Duodenal mucosa (tissue), 2 donors: ENCODE results near the gene WDFY4.

ENCODE experiments used
- H3K27ac ChIP-seq: one replicate; pipeline ENCODE4 v1.7.0; 2013; ENCODE audit warnings: low read depth, low read length
- H3K27me3 ChIP-seq, 2 donors: one replicate each; pipeline ENCODE4 v1.7.0; 2013; ENCODE audit warnings: low read length in 2 of 2, control low read depth in 1 of 2; ENCODE audit not compliant: insufficient read depth in 2 of 2, control insufficient read depth in 1 of 2
- H3K36me3 ChIP-seq, 2 donors: one replicate each; pipeline ENCODE4 v1.7.0; 2013; ENCODE audit warnings: low read length in 2 of 2, control low read depth in 1 of 2; ENCODE audit not compliant: insufficient read depth in 2 of 2, control insufficient read depth in 1 of 2
- H3K4me1 ChIP-seq, 2 donors: one replicate each; pipeline ENCODE4 v1.7.0; 2013; ENCODE audit warnings: low read length in 2 of 2, control low read depth in 1 of 2; ENCODE audit not compliant: insufficient read depth in 2 of 2, control insufficient read depth in 1 of 2
- H3K4me3 ChIP-seq, 2 donors: one replicate each; pipeline ENCODE4 v1.7.0; 2013; ENCODE audit warnings: low read length in 2 of 2, low read depth in 1 of 2
- H3K9ac ChIP-seq, 2 donors: one replicate each; pipeline ENCODE4 v1.7.0; 2013; ENCODE audit warnings: low read length in 2 of 2, low read depth in 1 of 2
- H3K9me3 ChIP-seq, 2 donors: one replicate each; pipeline ENCODE4 v1.7.0; 2013; ENCODE audit warnings: low read length in 2 of 2, control low read depth in 1 of 2; ENCODE audit not compliant: control insufficient read depth in 1 of 2

The WDFY4 gene

GRCh38 chr10:48999346-48999745 is 314.7 kb downstream of the WDFY4 start:
- peaks cover 32 to 36% of the 10 kb centered on the region in 2 donors for H3K4me1 ChIP-seq
- H3K9me3 ChIP-seq: no peaks in the 10 kb centered on the region
- no peak overlapping the region for H3K9ac ChIP-seq
- H3K27ac ChIP-seq: no peak overlapping the region
- H3K36me3 ChIP-seq: no peaks in the 10 kb centered on the region
- H3K27me3 ChIP-seq: no peaks in the 10 kb centered on the region
- H3K4me3 ChIP-seq: no peak overlapping the region

- no peak overlapping the region for H3K4me3 ChIP-seq
- H3K27ac ChIP-seq: no peak overlapping the region
- no peaks in the 10 kb centered on the region for H3K36me3 ChIP-seq
- peaks cover 32 to 36% of the 10 kb centered on the region in 2 donors for H3K4me1 ChIP-seq
- no peaks in the 10 kb centered on the region for H3K9me3 ChIP-seq
- no peak overlapping the region for H3K9ac ChIP-seq
- no peaks in the 10 kb centered on the region for H3K27me3 ChIP-seq
These were observed 316.0 kb downstream of the WDFY4 start for GRCh38 chr10:49000437-49001398.

GRCh38 chr10:49001402-49001801 is 316.7 kb downstream of the WDFY4 start:
- H3K27me3 ChIP-seq: no peaks in the 10 kb centered on the region
- H3K9me3 ChIP-seq: no peaks in the 10 kb centered on the region
- H3K4me3 ChIP-seq: no peak overlapping the region
- H3K4me1 ChIP-seq: peaks cover 32 to 36% of the 10 kb centered on the region in 2 donors
- no peak overlapping the region for H3K27ac ChIP-seq
- H3K9ac ChIP-seq: no peak overlapping the region
- H3K36me3 ChIP-seq: no peaks in the 10 kb centered on the region

- Histone ChIP-seq H3K4me1 (peaks cover 32 to 36% of the 10 kb centered on the region in 2 donors), H3K36me3 (no peaks in the 10 kb centered on the region), H3K27me3 (no peaks in the 10 kb centered on the region), H3K27ac (no peak overlapping the region), H3K9ac (no peak overlapping the region), H3K4me3 (no peak overlapping the region), H3K9me3 (no peaks in the 10 kb centered on the region)
These were observed 317.4 kb downstream of the WDFY4 start for GRCh38 chr10:49001870-49002672.

GRCh38 chr10:49005270-49005669 is 320.6 kb downstream of the WDFY4 start:
- H3K36me3 ChIP-seq: no peaks in the 10 kb centered on the region
- no peaks in the 10 kb centered on the region for H3K9me3 ChIP-seq
- H3K27ac ChIP-seq: no peak overlapping the region
- peaks cover 14 to 18% of the 10 kb centered on the region in 2 donors for H3K4me1 ChIP-seq
- no peaks in the 10 kb centered on the region for H3K27me3 ChIP-seq
- no peak overlapping the region for H3K4me3 ChIP-seq
- no peak overlapping the region for H3K9ac ChIP-seq

- no peaks in the 10 kb centered on the region for H3K36me3 ChIP-seq
These were observed 322.5 kb downstream of the WDFY4 start for GRCh38 chr10:49007129-49007528.

GRCh38 chr10:49008091-49008490 is 323.4 kb downstream of the WDFY4 start:
- H3K9me3 ChIP-seq: no peaks in the 10 kb centered on the region
- H3K27me3 ChIP-seq: no peaks in the 10 kb centered on the region
- no peak overlapping the region for H3K27ac ChIP-seq
- H3K4me1 ChIP-seq: no peaks in the 10 kb centered on the region
- H3K9ac ChIP-seq: no peak overlapping the region
- no peaks in the 10 kb centered on the region for H3K36me3 ChIP-seq
- H3K4me3 ChIP-seq: no peak overlapping the region

More at GRCh38 chr10:49007129-49007528, 322.5 kb downstream of the WDFY4 start:
- peaks cover 1 to 4% of the 10 kb centered on the region in 2 donors for H3K4me1 ChIP-seq
- no peaks in the 10 kb centered on the region for H3K9me3 ChIP-seq
- H3K9ac ChIP-seq: no peak overlapping the region
- no peaks in the 10 kb centered on the region for H3K27me3 ChIP-seq
- no peak overlapping the region for H3K4me3 ChIP-seq
- H3K27ac ChIP-seq: no peak overlapping the region

- no peak overlapping the region for H3K9ac ChIP-seq
- no peak overlapping the region for H3K27ac ChIP-seq
- no peak overlapping the region for H3K4me3 ChIP-seq
- no peaks in the 10 kb centered on the region for H3K9me3 ChIP-seq
- H3K4me1 ChIP-seq: no peaks in the 10 kb centered on the region
- no peaks in the 10 kb centered on the region for H3K27me3 ChIP-seq
- H3K36me3 ChIP-seq: no peaks in the 10 kb centered on the region
These were observed 324.0 kb downstream of the WDFY4 start for GRCh38 chr10:49008505-49009198.

- Histone ChIP-seq H3K27me3 (no peaks in the 10 kb centered on the region), H3K36me3 (no peaks in the 10 kb centered on the region), H3K4me3 (no peak overlapping the region), H3K9me3 (no peaks in the 10 kb centered on the region), H3K27ac (no peak overlapping the region), H3K4me1 (no peaks in the 10 kb centered on the region), H3K9ac (no peak overlapping the region)
These were observed 324.7 kb downstream of the WDFY4 start for GRCh38 chr10:49009199-49009979.
